ENCODE measurements around the gene RNF151. TPM values are rescaled to one million over a fixed set of nuclear protein-coding genes. Genes with fewer than 3 reads are reported as not detected.

RNF151 gene
- total and polyA plus RNA-seq, 2 of the 13 experiments (the other 11 are each of a cell fraction or from before 2014, with no cell fraction given), result not detected

DNA sequence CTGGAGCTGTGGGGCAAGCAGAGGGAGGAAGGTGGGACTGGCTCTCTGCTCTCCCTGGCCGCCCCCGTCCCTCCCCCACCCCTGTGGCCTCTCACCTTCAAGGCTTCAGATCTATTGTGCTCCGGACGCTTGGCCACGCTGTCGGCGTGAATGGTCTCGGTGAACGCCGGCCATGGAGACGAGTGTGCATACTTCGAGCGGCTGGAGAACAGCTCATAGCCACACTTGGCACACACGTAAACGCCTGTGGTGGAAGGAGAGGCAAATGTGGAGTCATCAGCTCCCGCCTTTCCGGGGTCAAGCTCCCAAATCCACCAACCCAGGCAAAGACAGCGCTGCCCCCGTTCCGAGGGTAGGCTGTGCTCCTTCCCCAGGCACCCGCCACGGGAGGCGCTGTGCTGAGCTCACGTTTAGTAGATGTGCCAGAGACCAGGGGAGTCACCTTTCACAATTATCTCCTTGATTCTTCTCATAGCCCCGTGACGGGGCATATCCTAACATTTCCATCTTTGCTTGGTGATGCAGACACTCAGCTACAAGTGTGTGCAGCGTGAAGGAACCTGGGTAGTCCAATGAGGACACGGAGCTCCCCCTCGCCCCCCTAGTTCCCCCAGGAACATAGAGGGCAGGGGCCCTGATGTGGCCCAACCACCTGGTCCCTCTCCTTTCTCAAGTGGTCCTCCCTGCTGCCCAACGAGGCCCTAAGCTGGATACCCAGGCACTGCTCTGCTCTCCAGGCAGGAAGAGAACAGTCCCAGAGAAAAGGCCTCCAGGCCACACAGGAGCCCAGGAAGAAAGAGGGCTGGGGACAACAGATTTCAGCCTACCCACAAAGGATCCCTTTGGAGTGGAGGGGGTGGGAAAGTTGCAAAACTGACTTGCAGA is 25.3 kb upstream of the RNF151 start (continued):
- TF ChIP-seq, protein P1, sequence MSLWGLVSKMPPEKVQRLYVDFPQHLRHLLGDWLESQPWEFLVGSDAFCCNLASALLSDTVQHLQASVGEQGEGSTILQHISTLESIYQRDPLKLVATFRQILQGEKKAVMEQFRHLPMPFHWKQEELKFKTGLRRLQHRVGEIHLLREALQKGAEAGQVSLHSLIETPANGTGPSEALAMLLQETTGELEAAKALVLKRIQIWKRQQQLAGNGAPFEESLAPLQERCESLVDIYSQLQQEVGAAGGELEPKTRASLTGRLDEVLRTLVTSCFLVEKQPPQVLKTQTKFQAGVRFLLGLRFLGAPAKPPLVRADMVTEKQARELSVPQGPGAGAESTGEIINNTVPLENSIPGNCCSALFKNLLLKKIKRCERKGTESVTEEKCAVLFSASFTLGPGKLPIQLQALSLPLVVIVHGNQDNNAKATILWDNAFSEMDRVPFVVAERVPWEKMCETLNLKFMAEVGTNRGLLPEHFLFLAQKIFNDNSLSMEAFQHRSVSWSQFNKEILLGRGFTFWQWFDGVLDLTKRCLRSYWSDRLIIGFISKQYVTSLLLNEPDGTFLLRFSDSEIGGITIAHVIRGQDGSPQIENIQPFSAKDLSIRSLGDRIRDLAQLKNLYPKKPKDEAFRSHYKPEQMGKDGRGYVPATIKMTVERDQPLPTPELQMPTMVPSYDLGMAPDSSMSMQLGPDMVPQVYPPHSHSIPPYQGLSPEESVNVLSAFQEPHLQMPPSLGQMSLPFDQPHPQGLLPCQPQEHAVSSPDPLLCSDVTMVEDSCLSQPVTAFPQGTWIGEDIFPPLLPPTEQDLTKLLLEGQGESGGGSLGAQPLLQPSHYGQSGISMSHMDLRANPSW (CRISPR knock-in tag; IDR thresholded peaks at IDR 0.05; ENCODE audit: borderline replicate concordance), result 0 out of 2 replicates have a peak, but pooled peaks have one; percentile 78
- TF ChIP-seq SALL2 (CRISPR knock-in tag; IDR thresholded peaks at IDR 0.05) (peak; percentile 26; the same call in 1 of the 2 replicates), KLF16 (CRISPR knock-in tag; IDR thresholded peaks at IDR 0.05) (peak in 1 of 2 experiments; percentile 8; a peak in 2 of 4 replicates), THAP11 (CRISPR knock-in tag; IDR thresholded peaks at IDR 0.05) (peak; percentile 22; the same call in 1 of the 2 replicates), CAMTA2 (CRISPR knock-in tag; IDR thresholded peaks at IDR 0.05; ENCODE audit: borderline replicate concordance) (no peak), ZNF44 (CRISPR knock-in tag; IDR thresholded peaks at IDR 0.05) (no peak), ZNF724P (CRISPR knock-in tag; IDR thresholded peaks at IDR 0.05; ENCODE audit: borderline replicate concordance) (no peak), GZF1 (CRISPR knock-in tag; IDR thresholded peaks at IDR 0.05) (no peak), SMAD1 (CRISPR knock-in tag; IDR thresholded peaks at IDR 0.05; ENCODE audit: borderline replicate concordance, low read depth) (no peak), ZC3H13 (CRISPR knock-in tag; IDR thresholded peaks at IDR 0.05) (0 out of 2 replicates have a peak, but pooled peaks have one; percentile 44), ZNF687 (CRISPR knock-in tag; IDR thresholded peaks at IDR 0.05) (peak; percentile 51), ZNF792 (CRISPR knock-in tag; IDR thresholded peaks at IDR 0.05) (no peak), ZNF605 (CRISPR knock-in tag; IDR thresholded peaks at IDR 0.05) (no peak), HDAC1 (CRISPR knock-in tag; IDR thresholded peaks at IDR 0.05) (peak; percentile 11; the same call in 1 of the 2 replicates), ZNF225 (CRISPR knock-in tag; IDR thresholded peaks at IDR 0.05) (no peak; the same call in 1 of the 2 replicates), ZNF530 (CRISPR knock-in tag; IDR thresholded peaks at IDR 0.05; ENCODE audit: low read depth) (no peak), UBTF (CRISPR knock-in tag; IDR thresholded peaks at IDR 0.05) (peak; percentile 61; the same call in 1 of the 2 replicates)
- TF ChIP-seq, protein P2, sequence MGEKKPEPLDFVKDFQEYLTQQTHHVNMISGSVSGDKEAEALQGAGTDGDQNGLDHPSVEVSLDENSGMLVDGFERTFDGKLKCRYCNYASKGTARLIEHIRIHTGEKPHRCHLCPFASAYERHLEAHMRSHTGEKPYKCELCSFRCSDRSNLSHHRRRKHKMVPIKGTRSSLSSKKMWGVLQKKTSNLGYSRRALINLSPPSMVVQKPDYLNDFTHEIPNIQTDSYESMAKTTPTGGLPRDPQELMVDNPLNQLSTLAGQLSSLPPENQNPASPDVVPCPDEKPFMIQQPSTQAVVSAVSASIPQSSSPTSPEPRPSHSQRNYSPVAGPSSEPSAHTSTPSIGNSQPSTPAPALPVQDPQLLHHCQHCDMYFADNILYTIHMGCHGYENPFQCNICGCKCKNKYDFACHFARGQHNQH (CRISPR knock-in tag; IDR thresholded peaks at IDR 0.05), result 0 out of 2 replicates have a peak, but pooled peaks have one; percentile 4

Data from HepG2 (cell line).